HEK293 (cell line): ENCODE data around the gene FBXW11.

ENCODE experiments used
- CTCF ChIA-PET: fragments of 350-600 bp; formaldehyde crosslinking; extraction: SDS; loops from one replicate; lab custom pipeline; 2021; ENCODE audit warnings: antibody characterized with exemption; lab: Yijun Ruan, JAX
- POLR2A ChIA-PET: fragments of 300-600 bp; formaldehyde crosslinking; extraction: SDS; loops from one replicate; lab custom pipeline; 2020; ENCODE audit warnings: antibody characterized with exemption, inconsistent platforms; lab: Yijun Ruan, JAX
- H3K27ac ChIP-seq: fragments of 200-500 bp; sonication (Bioruptor generic); 2 replicates; pipeline ENCODE4 v1.5.1; 2014; ENCODE audit warnings: low read depth, low read length, control low read depth, inconsistent platforms; ENCODE audit errors: extremely low read depth
- H3K36me3 ChIP-seq, 2 experiments: fragments of 200-500 bp in 1 of 2; sonication (Bioruptor generic) in 1 of 2; 1 replicate in 1 of 2; 2 replicates in 1 of 2; pipeline ENCODE4 v1.5.1; 2014 to 2017; ENCODE audit warnings: inconsistent platforms in 2 of 2, low read length in 2 of 2; ENCODE audit not compliant: control insufficient read depth in 2 of 2, insufficient read depth in 1 of 2
- H3K4me1 ChIP-seq: fragments of 200-500 bp; sonication (Bioruptor generic); 2 replicates; pipeline ENCODE4 v1.5.1; 2014; ENCODE audit warnings: mild to moderate bottlenecking, low read length, inconsistent platforms; ENCODE audit not compliant: control insufficient read depth, insufficient read depth
- H3K4me3 ChIP-seq: 2 replicates; pipeline ENCODE4 v1.5.1; 2011; ENCODE audit warnings: low read depth, mild to moderate bottlenecking, control low read depth, low read length, moderate library complexity
- H3K9me3 ChIP-seq: fragments of 200-500 bp; sonication (Bioruptor generic); 2 replicates; pipeline ENCODE4 v1.5.1; 2014; ENCODE audit warnings: low read depth, low read length, inconsistent platforms; ENCODE audit not compliant: control insufficient read depth, insufficient read depth
- KLF9 ChIP-seq: fragments of 450-650 bp; formaldehyde crosslinking; IDR thresholded peaks from 2 replicates; pipeline ENCODE4 v1.5.1; 2016; ENCODE audit warnings: missing biosample characterization, missing genetic modification characterization, low read depth
- MEIS1 ChIP-seq: sonication (generic); formaldehyde crosslinking; IDR thresholded peaks from 2 replicates; pipeline ENCODE4 v1.8.1; 2022; ENCODE audit warnings: missing genetic modification reagents, mild to moderate bottlenecking, borderline replicate concordance
- PRDM1 ChIP-seq: fragments of 450-650 bp; formaldehyde crosslinking; IDR thresholded peaks from 2 replicates; pipeline ENCODE4; 2016; ENCODE audit warnings: missing biosample characterization, missing genetic modification characterization
- PRDM2 ChIP-seq: fragments of 450-650 bp; formaldehyde crosslinking; IDR thresholded peaks from 2 replicates; pipeline ENCODE4 v1.5.1; 2016; ENCODE audit warnings: missing biosample characterization, missing genetic modification characterization, borderline replicate concordance
- RBAK ChIP-seq: fragments of 450-650 bp; formaldehyde crosslinking; IDR thresholded peaks from 2 replicates; pipeline ENCODE4 v1.5.1; 2016; ENCODE audit warnings: missing biosample characterization, missing genetic modification characterization
- TRIM28 ChIP-seq: IDR thresholded peaks from 2 replicates; pipeline ENCODE4 v1.6.1; 2011; ENCODE audit warnings: low read length, control low read depth, borderline replicate concordance
- YY2 ChIP-seq: fragments of 450-650 bp; formaldehyde crosslinking; IDR thresholded peaks from 2 replicates; pipeline ENCODE4 v1.5.1; 2016; ENCODE audit warnings: missing biosample characterization, missing genetic modification characterization
- ZBTB8A ChIP-seq: fragments of 450-650 bp; formaldehyde crosslinking; IDR thresholded peaks from 2 replicates; pipeline ENCODE4 v1.5.1; 2016; ENCODE audit warnings: missing biosample characterization, missing genetic modification characterization
- ZFP41 ChIP-seq: fragments of 450-650 bp; formaldehyde crosslinking; IDR thresholded peaks from 2 replicates; pipeline ENCODE4 v1.5.1; 2016; ENCODE audit warnings: missing biosample characterization, missing genetic modification characterization, borderline replicate concordance
- ZNF10 ChIP-seq: fragments of 450-650 bp; formaldehyde crosslinking; IDR thresholded peaks from 2 replicates; pipeline ENCODE4 v1.5.1; 2017; ENCODE audit warnings: missing biosample characterization, missing genetic modification characterization
- ZNF121 ChIP-seq: fragments of 450-650 bp; formaldehyde crosslinking; IDR thresholded peaks from 2 replicates; pipeline ENCODE4 v1.5.1; 2016; ENCODE audit warnings: missing biosample characterization, missing genetic modification characterization
- ZNF132 ChIP-seq: fragments of 450-650 bp; formaldehyde crosslinking; IDR thresholded peaks from 2 replicates; pipeline ENCODE4 v1.5.1; 2017; ENCODE audit warnings: missing biosample characterization, missing genetic modification characterization, borderline replicate concordance
- ZNF16 ChIP-seq: fragments of 450-650 bp; formaldehyde crosslinking; IDR thresholded peaks from 2 replicates; pipeline ENCODE4 v1.5.1; 2016; ENCODE audit warnings: low read depth, missing biosample characterization, missing genetic modification characterization
- ZNF174 ChIP-seq: fragments of 450-650 bp; formaldehyde crosslinking; IDR thresholded peaks from 2 replicates; pipeline ENCODE4 v1.5.0; 2017; ENCODE audit warnings: missing biosample characterization, mild to moderate bottlenecking, missing genetic modification characterization
- ZNF184 ChIP-seq: fragments of 450-650 bp; IDR thresholded peaks from 2 replicates; pipeline ENCODE4 v1.5.1; 2018; ENCODE audit warnings: missing biosample characterization, mild to moderate bottlenecking, missing genetic modification characterization
- ZNF2 ChIP-seq: fragments of 450-650 bp; formaldehyde crosslinking; IDR thresholded peaks from 2 replicates; pipeline ENCODE4 v1.5.1; 2016; ENCODE audit warnings: missing biosample characterization, missing genetic modification characterization
- ZNF362 ChIP-seq: fragments of 450-650 bp; formaldehyde crosslinking; IDR thresholded peaks from 2 replicates; pipeline ENCODE4 v1.5.1; 2016; ENCODE audit warnings: missing biosample characterization, missing genetic modification characterization
- ZNF830 ChIP-seq: fragments of 450-650 bp; IDR thresholded peaks from 2 replicates; pipeline ENCODE4 v1.5.0; 2018; ENCODE audit warnings: missing biosample characterization, missing genetic modification characterization, low read depth, mild to moderate bottlenecking, moderate library complexity

FBXW11 gene

GRCh38 chr5:171951218-171951617 lies 55.2 kb downstream of the FBXW11 start:
- no peaks in the 10 kb centered on the region for H3K36me3 ChIP-seq
- CTCF ChIA-PET = interaction anchor here (0.8 to 1.3 kb wide), 2 partner anchors 8 to 237 kb away, joined by 3 read pairs; partner anchors contain the start of gene STK10
- H3K4me1 ChIP-seq = peaks cover 27% of the 10 kb centered on the region
- H3K9me3 ChIP-seq = no peaks in the 10 kb centered on the region
- POLR2A ChIA-PET = no interaction called here
- TF ChIP-seq RBAK (tag by site-specific recombination) = no peak
- TF ChIP-seq ZFP41 (tag by site-specific recombination) = no peak
- no peak for TF ChIP-seq ZBTB8A
- TF ChIP-seq ZNF121 (tag by site-specific recombination) = peak; percentile 96
- no peak for TF ChIP-seq YY2 (tag by site-specific recombination)
- no peak for TF ChIP-seq ZNF16 (tag by site-specific recombination)
- no peak for TF ChIP-seq MEIS1
- no peak for TF ChIP-seq ZNF174 (tag by site-specific recombination)
- no peak for TF ChIP-seq ZNF10 (tag by site-specific recombination)
- no peak for TF ChIP-seq ZNF132 (tag by site-specific recombination)
- TF ChIP-seq ZNF830 (tag by site-specific recombination) = no peak
- TF ChIP-seq ZNF362 (tag by site-specific recombination) = peak; percentile 71
- no peak for TF ChIP-seq ZNF2 (tag by site-specific recombination)
- no peak for TF ChIP-seq PRDM2 (tag by site-specific recombination)
- no peak for TF ChIP-seq ZNF184
- TF ChIP-seq TRIM28 = no peak
- no peak for TF ChIP-seq KLF9 (tag by site-specific recombination)
- H3K27ac ChIP-seq = no peak overlapping the region
- no peak overlapping the region for H3K4me3 ChIP-seq

GRCh38 chr5:171946000-171946781 lies 60.2 kb downstream of the FBXW11 start:
- no peak overlapping the region for H3K27ac ChIP-seq
- no peak overlapping the region for H3K4me3 ChIP-seq
- H3K9me3 ChIP-seq = no peaks in the 10 kb centered on the region
- H3K36me3 ChIP-seq = no peaks in the 10 kb centered on the region
- H3K4me1 ChIP-seq = peaks cover 2% of the 10 kb centered on the region; the same call in 1 of the 2 replicates
- TF ChIP-seq ZNF121 (tag by site-specific recombination) = no peak
- TF ChIP-seq ZNF362 (tag by site-specific recombination) = peak; percentile 72; the same call in 1 of the 2 replicates
- peak; percentile 34; the same call in 1 of the 2 replicates for TF ChIP-seq PRDM1 (tag by site-specific recombination)
- CTCF ChIA-PET = no interaction called here
- POLR2A ChIA-PET = no interaction called here
